ENCODE results near the gene ABCB9.
"Not testable (repeated sequence)": the region's sequence is repeated elsewhere in the genome, so short reads cannot be mapped to it uniquely, and the experiment has no call there.

Gene ABCB9

GRCh38 chr12:122929812-122930211, 36.5 kb downstream of the ABCB9 start:
- DNase-seq, result no peak

GRCh38 chr12:122929148-122929538, 37.1 kb downstream of the ABCB9 start:
- DNase-seq, result no peak

- DNase-seq, result no peak
Measured at GRCh38 chr12:122928404-122929147, 37.7 kb downstream of the ABCB9 start.

GRCh38 chr12:122927756-122928403, 38.4 kb downstream of the ABCB9 start:
- no peak for DNase-seq

GRCh38 chr12:122921917-122922316, 44.3 kb downstream of the ABCB9 start:
- DNase-seq, result no peak

- DNase-seq, result no peak
Measured at GRCh38 chr12:122920687-122921086, 45.6 kb downstream of the ABCB9 start.

- DNase-seq, result no peak
Measured at GRCh38 chr12:122918827-122919226, 47.4 kb downstream of the ABCB9 start.

- no peak for DNase-seq
Measured at GRCh38 chr12:122917507-122918121, 48.6 kb downstream of the ABCB9 start.

- DNase-seq, result no peak
Measured at GRCh38 chr12:122909442-122910288, 56.6 kb downstream of the ABCB9 start.

- DNase-seq, result no peak
Measured at GRCh38 chr12:122908915-122909314, 57.3 kb downstream of the ABCB9 start.

GRCh38 chr12:122905258-122905657, 61.0 kb downstream of the ABCB9 start:
- DNase-seq, result not testable (repeated sequence)

GRCh38 chr12:122903693-122904034, 62.6 kb downstream of the ABCB9 start:
- DNase-seq, result no peak

GRCh38 chr12:122902854-122903692, 63.2 kb downstream of the ABCB9 start:
- no peak for DNase-seq

GRCh38 chr12:122899887-122900286, 66.4 kb downstream of the ABCB9 start:
- no peak for DNase-seq

GRCh38 chr12:122896662-122897061, 69.6 kb downstream of the ABCB9 start:
- DNase-seq, result no peak

GRCh38 chr12:122895704-122896636, 70.3 kb downstream of the ABCB9 start, which contains the start of gene VPS37B:
Gene VPS37B, minus strand, starts transcription at chr12:122896124. Its CDS starts 62 bp downstream, at chr12:122896062.
- DNase-seq, result peak; percentile 95

- DNase-seq, result no peak
Measured at GRCh38 chr12:122895320-122895703, 71.0 kb downstream of the ABCB9 start.

- no peak for DNase-seq
Measured at GRCh38 chr12:122894193-122895121, 71.8 kb downstream of the ABCB9 start.

- no peak for DNase-seq
Measured at GRCh38 chr12:122893208-122894153, 72.8 kb downstream of the ABCB9 start.

Measured in activated CD8-positive, alpha-beta memory T cell treated with anti-CD3 and anti-CD28 coated beads for 24 hours (primary cell).